ENCODE measurements around the gene ARHGAP18.

The ARHGAP18 gene

DNA sequence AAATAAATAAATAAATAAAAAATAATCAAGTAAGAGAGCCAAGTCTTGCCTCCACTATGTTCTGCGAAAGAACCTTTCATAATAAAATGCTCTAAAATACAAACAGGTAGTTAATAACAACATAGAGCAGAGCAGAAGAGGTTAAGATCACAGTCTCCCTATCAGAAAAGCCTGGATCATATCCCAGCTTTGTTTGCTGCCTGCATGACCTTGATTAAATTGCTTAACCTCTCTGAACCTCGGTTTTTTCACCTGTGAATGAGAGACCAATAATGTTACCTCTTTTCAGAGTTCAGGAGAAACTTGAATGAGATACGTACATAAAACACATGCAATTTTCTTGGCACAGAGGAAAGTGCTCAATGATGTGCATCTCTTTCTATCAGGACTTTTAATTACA is 44.4 kb downstream of the ARHGAP18 start:
- DNase-seq: no peak

DNA sequence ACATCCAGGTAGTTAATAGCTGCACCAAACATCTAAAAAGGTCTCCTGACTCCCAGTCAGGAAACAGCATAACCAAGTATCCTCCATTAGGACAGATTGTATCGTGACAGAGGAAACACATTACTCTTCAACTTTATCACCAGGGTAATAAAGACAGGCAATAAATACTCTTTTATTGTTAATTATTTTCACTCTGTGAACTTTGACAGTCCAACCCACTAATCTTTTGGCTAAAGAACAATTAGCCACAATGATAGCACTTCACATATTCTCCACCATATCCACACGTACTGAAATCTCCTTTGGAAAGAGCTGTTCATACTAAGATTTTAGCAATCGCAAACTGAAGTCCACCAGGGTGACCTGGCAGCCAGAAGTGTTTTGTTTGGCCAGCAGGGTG is 46.4 kb downstream of the ARHGAP18 start:
- DNase-seq: no peak

DNA sequence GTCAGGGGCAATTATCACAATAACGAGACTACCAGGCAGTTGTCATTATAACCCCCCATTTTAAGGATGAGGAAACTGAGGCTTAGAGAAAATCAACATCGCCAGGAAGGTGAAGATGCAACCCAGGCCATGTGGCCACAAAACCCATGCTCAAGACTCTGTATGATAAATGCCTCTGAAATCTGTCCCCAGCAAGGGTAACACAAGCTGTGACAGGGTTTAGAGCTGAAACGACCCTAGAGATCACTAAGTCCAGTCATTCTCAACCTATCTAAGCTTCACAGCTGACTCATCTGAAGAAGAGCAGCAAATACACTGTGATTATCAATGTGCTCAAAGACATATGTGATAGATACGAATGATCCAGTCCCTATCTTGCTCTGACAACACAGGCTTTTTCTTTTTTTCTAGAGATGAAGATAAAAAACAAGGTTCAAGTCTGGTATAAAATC is 47.0 kb downstream of the ARHGAP18 start:
- DNase-seq: no peak

DNA sequence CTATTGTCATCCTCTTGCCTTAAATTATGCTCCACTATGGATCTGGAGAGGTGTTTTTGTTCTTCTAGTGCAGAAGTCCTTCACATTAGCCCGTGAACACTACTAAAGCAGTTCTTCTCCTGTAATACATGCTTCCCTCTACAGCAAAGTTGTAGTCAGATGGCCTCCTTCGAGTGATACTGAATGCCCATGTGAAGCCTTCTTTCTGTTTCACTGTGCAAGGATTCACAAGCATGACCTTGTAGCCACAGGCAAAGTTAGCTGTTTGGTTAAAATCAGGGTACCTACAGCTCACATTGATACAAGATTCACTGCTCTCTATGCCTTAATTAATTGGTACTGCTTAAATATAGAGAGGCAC is 47.6 kb downstream of the ARHGAP18 start:
- no peak for DNase-seq

DNA sequence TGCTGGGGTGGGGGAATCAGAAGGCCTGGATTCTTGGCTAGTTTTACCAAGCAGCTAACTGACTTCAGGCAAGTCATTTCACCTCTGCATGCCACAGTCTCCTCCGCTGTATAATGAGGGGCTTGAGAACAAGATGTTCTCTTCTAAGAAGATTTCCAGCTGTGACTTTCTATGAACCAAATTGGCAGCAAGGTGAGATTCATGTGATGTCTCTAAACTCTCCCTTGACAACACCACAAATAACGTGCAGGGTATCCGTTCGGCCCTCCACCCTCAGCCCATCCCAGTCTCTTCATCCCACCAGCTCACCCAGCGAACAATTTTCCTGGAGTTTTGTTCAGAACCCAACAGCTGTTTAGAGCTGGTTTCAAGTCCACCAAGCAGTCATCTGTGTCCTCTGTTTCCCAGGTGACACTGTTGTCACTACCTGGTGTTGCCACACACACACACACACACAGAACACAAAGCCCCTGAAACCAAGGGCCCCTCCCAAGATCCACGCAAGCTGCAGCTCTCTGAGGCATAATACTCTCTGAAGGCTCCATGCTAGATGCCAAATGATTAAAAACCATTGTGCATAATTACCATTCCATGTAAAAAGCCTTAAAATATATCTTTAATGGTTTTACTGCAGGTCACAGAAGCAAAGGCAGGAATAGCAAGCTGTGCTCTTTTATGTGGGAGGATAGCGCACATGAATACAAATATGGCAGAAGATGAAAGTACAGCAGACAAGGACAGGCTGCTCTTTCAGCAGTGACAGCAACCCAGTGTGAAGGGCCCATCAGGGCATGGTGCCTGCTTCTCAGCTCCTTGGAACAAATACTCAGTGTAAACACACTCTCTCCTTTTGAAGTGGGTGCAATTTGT is 48.2 kb downstream of the ARHGAP18 start:
- DNase-seq: peak; percentile 3

DNA sequence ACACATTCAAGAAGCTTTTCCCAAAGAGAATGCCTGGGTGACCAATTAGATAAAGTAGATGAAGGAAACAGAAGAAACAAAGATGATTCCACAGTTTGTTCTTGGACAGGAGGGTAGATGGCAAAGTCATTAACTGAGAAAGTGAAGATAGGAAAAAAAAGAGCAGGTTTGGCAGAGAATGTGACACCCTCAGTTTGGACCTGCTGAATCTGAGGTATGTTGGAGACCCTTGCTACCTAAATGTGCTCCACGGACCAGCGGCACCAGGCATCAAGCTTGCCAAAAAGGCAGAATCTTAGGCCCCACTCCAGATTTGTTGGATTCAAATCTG is 49.7 kb downstream of the ARHGAP18 start:
- no peak for DNase-seq

- DNase-seq: no peak
Observed at GRCh38 chr6:129659590-129660345, 50.2 kb downstream of the ARHGAP18 start.

GRCh38 chr6:129659167-129659566 is 50.8 kb downstream of the ARHGAP18 start:
- no peak for DNase-seq

DNA sequence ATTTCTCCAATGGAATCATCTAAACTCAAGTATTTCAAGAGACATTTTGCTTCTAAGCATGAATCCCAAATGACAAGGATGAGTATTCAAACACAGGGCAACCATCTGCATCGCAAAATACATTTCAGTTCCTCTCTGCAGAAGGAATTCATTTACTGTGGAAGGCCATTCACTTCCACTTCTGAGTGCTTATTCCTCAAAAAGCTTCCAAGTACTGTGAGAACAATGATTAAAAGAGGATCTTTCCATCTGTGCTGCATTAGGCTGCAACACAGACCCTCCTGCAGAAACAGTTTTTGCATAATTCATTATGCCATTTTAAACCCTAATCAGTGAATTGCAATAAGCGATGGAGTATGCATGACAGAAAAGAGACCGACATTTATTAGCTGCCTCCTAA is 52.5 kb downstream of the ARHGAP18 start:
- no peak for DNase-seq

- DNase-seq: no peak
Observed at GRCh38 chr6:129655334-129655733, 54.6 kb downstream of the ARHGAP18 start.

- no peak for DNase-seq
Observed at GRCh38 chr6:129653746-129654145, 56.2 kb downstream of the ARHGAP18 start.

DNA sequence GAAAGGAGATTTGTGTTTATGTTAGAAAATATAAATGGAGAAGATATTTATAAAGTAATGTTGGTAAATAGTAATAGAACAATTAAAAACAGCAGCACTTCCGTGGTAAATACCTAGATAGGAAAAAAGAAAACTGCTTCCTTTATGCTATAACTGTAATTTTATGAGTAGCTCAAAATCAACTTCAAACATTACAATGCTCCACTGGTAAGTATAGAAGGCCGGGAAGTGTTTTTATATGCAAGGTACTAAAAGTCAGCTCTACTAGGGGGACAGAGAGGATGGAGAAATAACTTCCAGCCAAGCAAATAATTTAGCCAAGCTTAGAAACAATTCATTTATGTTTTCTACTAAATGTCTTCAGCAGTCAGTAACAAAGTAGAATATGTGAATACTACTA is 56.7 kb downstream of the ARHGAP18 start:
- DNase-seq: no peak

GRCh38 chr6:129651291-129651691 is 58.7 kb downstream of the ARHGAP18 start:
- no peak for DNase-seq

DNA sequence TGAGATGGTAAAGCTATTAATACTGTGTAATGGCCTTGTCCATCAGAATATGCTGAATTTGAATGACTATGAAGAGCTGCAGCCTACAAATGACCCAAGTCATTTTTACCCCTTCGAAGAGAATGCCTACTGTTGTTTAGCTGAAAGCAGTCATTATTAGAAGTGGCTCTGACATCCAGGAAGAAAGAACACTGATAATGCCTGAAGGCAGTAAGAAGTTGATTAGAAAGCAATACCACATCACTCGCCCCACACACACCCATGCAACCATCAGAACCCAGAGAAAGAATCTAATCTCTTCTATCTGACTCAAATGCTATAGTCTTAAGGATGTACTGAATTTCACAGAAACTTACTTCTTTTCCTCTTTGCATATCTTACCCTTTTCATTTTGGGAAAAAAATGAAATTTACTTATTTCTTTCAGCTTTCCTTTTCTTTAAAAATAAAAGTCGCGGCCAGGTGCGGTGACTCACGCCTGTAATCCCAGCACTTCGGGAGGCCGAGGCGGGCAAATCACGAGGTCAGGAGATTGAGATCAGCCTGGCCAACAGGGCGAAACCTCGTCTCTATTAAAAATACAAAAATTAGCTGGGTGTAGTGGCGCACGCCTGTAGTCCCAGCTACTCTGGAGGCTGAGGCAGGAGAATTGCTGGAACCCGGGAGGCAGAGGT is 61.0 kb downstream of the ARHGAP18 start:
- DNase-seq: no peak

DNA sequence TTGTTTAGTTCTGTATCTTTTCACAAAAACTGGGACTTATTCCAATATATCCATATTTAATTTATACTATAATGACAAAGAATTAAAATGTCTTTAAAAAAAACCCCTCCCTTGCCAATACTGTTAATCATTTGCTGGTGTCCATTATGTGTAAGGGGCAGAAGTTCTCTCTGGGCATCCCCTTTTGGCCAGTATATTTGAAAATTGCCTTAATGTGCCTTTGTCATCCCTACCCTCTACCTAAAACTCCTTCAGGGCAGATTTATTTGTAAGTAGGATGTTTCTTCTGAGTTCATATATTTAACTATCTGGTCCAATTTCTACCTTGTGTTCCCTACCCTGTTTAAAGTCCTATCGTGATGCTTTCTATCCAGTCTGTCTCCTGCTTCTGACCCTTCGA is 62.9 kb downstream of the ARHGAP18 start:
- no peak for DNase-seq

- DNase-seq: no peak
Observed at GRCh38 chr6:129646642-129647041, 63.3 kb downstream of the ARHGAP18 start.

DNA sequence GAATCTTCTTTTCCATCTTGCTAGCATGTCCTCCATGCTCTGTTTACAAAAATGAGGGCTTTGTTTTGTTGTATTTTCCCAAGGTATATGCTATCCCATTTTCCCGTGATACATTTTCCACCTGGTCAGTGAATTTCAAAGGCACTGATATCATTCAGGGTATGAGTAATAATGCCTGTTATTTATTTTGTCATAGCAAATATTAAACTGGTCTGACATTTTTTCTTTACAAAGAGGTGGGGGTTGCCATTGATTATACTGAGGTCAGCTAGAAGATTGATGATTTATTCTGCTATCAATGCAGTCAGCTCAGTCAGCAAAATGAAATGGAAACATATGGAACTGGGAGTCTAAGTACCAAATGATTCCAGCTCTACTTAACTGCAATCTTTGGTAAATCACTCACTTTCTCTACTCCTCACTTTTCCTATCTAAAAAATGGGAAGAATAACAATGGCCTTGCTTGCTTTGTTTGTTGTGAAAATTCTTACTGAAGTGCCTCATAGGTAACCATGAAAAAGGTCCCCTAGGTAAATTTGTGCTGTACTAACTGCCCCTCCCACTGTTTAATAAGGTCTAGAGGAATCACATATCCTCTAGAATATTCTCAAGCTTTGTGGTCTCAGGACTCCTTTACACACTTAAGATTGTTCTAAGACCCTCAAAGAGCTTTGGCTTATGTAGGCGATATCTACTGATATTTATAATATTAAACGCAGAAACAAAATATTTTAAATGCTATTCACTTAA is 64.0 kb downstream of the ARHGAP18 start:
- DNase-seq: no peak

DNA sequence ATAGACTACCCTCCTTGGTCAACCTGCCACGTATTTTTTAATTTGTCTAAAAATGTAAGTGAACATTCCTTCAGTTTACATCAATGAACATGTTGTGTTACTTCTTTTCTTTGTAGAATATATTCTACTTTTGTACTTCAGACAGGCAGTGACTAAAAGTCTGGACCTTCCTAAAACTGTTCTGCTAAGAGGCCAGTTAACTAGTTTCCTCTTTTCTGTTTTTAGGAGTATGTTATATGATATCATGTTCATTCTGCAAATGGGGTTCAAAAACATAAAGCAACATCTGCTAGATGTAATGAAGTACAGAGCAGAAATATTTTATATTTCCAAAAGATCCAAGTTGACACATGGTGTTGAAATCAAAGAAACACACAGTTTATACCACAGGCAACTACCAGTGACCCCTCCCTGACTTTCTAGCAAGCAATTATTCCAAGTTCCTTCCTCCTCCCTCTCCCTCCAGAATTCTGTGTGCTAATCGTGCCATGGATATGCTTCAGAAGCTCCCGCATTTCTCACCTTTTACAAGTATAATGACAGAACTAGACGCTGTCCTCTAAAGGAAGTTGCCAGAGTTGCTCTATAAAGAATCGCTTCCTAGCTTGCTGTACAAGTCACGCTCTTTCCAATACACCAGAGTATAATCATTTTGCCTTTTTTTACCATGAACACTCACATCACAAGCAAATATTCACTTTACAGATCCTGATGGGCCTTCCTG is 64.7 kb downstream of the ARHGAP18 start:
- no peak for DNase-seq

DNA sequence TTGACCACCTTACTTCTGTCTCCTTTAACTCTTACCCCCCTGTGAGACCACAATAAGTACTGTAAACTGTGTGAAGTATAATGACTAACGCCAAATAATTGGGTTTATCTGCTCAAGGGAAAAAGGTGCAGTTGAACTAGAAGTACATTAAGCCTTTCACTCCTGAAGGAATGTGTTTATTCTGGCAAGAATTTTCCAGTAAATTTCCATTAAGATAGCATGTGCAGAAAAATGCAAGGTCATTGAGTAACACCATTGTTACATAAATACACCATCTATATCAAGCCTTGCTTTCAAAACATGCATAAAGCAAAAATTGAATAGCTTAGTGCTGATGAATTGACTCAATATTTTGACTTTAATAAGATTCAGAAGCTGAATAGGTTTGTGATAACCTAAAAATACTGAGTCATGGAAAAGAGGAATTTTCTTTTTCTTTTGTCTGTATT is 65.4 kb downstream of the ARHGAP18 start:
- no peak for DNase-seq

- DNase-seq: no peak
Observed at GRCh38 chr6:129643968-129644367, 66.0 kb downstream of the ARHGAP18 start.

DNA sequence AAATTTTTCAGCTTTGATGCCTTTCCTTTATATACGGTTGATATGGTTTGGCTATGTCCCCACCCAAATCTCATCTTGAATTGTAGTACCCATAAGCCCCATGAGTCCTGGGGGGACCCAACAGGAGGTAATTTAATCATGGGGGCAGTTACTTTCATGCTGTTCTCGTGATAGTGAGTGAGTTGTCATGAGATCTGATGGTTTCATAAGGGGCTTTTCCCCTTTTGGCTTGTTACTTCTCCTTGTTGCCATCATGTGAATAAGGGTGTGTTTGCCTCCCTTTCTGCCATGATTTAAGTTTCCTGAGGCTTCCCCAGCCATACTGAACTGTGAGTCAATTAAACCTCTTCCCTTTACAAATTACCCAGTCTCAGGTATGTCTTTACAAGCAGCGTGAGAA is 66.8 kb downstream of the ARHGAP18 start:
- DNase-seq: no peak

- DNase-seq: no peak
Observed at GRCh38 chr6:129642322-129642721, 67.7 kb downstream of the ARHGAP18 start.

Measured in NCI-H2029 (cell line).